GM19025 (cell line): Measurements from ENCODE around the gene RETSAT.
"Not testable (repeated sequence)": the region's sequence is repeated elsewhere in the genome, so short reads cannot be mapped to it uniquely, and the experiment has no call there.

ENCODE experiments used
- ATAC-seq: cut with Tn5 transposase; IDR thresholded peaks from one replicate; pipeline ENCODE4 v1.9.1; 2021; ENCODE audit warnings: mild to moderate bottlenecking, low read depth, moderate library complexity; ENCODE audit not compliant: unreplicated experiment

RETSAT gene

GRCh38 chr2:85340034-85340892, 14.1 kb downstream of the RETSAT start:
- no peak for ATAC-seq

GRCh38 chr2:85334928-85335327, 19.4 kb downstream of the RETSAT start:
- ATAC-seq, result no peak

GRCh38 chr2:85333877-85334276, 20.5 kb downstream of the RETSAT start:
- ATAC-seq, result not testable (repeated sequence)

GRCh38 chr2:85330839-85331636, 23.3 kb downstream of the RETSAT start:
- ATAC-seq, result no peak

- not testable (repeated sequence) for ATAC-seq
Measured at GRCh38 chr2:85329701-85330100, 24.6 kb downstream of the RETSAT start.

GRCh38 chr2:85329181-85329651, 25.1 kb downstream of the RETSAT start:
- ATAC-seq, result no peak

- ATAC-seq, result peak; percentile 82
Measured at GRCh38 chr2:85327822-85328617, 26.3 kb downstream of the RETSAT start, which contains the start of gene TGOLN2. Gene TGOLN2 (minus strand): TSS chr2:85327989. CDS start chr2:85327962, 27 bp downstream.

- no peak for ATAC-seq
Measured at GRCh38 chr2:85327160-85327821, 27.0 kb downstream of the RETSAT start.

GRCh38 chr2:85326406-85327159, 27.7 kb downstream of the RETSAT start:
- peak; percentile 25 for ATAC-seq

- no peak for ATAC-seq
Measured at GRCh38 chr2:85325466-85325811, 28.9 kb downstream of the RETSAT start.

- no peak for ATAC-seq
Measured at GRCh38 chr2:85324639-85325465, 29.5 kb downstream of the RETSAT start.

- ATAC-seq, result not testable (repeated sequence)
Measured at GRCh38 chr2:85323988-85324367, 30.4 kb downstream of the RETSAT start.

- ATAC-seq, result no peak
Measured at GRCh38 chr2:85323351-85323987, 30.9 kb downstream of the RETSAT start.

- no peak for ATAC-seq
Measured at GRCh38 chr2:85319796-85320195, 34.5 kb downstream of the RETSAT start.

GRCh38 chr2:85318222-85319074, 35.9 kb downstream of the RETSAT start:
- peak; percentile 72 for ATAC-seq

GRCh38 chr2:85315921-85316320, 38.4 kb downstream of the RETSAT start:
- ATAC-seq, result not testable (repeated sequence)

- ATAC-seq, result no peak
Measured at GRCh38 chr2:85314884-85315242, 39.5 kb downstream of the RETSAT start.
